ENCODE measurements around the gene DYNLT4.
"Not testable (repeated sequence)": the region's sequence is repeated elsewhere in the genome, so short reads cannot be mapped to it uniquely, and the experiment has no call there.

DYNLT4 gene

DNA sequence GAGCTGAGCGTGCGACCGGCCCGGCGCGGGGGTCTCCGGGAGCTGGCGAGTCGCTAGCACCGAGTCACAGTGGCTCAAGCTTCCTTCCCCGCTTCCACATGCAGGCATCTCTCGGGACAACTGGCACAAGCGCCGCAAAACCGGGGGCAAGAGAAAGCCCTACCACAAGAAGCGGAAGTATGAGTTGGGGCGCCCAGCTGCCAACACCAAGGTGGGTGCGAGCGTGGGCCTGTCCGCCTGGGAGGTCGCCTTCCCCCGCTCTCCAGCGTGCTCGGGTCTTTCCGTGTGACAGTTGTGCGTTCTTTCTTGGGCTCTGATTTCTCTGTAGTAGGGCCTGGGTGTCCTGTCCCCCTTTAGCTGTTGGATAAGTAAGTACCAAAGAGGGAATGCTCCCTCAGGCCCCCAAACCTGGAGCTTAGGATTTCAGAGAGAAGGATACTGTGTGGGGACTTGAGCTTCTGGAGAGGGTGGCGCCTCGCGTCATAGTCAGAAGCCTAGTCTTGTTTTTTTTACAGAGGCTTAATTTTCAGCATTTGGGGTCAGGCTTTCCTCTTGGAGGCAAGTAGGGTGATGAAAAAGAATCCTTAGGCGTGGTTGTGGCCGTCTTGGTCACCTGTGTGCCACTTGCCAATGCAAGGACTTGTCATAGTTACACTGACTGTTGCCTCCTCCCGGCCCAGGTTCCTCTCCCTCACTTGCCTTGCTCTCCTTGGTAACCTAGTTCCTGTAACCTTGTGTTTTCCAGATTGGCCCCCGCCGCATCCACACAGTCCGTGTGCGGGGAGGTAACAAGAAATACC lies 31.0 kb downstream of the DYNLT4 start:
- Mint-ChIP-seq H3K9me3 (no peaks in the 10 kb centered on the region), H3K27me3 (no peaks in the 10 kb centered on the region), H3K4me3 (peak overlapping the region; percentile 97), H3K4me1 (peaks cover 38% of the 10 kb centered on the region), H3K27ac (peak overlapping the region; percentile 99), H3K36me3 (peaks cover 35% of the 10 kb centered on the region)

- Mint-ChIP-seq H3K27me3 (no peaks in the 10 kb centered on the region), H3K27ac (peak within 1 kb of the TSS; percentile 99), H3K4me3 (peak within 1 kb of the TSS; percentile 97), H3K36me3 (peaks cover 30% of the 10 kb centered on the region), H3K9me3 (no peaks in the 10 kb centered on the region), H3K4me1 (peaks cover 34% of the 10 kb centered on the region)
Measured at GRCh38 chr1:44775078-44775929, 31.8 kb downstream of the DYNLT4 start, which contains the start of gene RPS8. Gene RPS8 (plus strand): TSS chr1:44775540. CDS start chr1:44775597, 57 bp downstream.

DNA sequence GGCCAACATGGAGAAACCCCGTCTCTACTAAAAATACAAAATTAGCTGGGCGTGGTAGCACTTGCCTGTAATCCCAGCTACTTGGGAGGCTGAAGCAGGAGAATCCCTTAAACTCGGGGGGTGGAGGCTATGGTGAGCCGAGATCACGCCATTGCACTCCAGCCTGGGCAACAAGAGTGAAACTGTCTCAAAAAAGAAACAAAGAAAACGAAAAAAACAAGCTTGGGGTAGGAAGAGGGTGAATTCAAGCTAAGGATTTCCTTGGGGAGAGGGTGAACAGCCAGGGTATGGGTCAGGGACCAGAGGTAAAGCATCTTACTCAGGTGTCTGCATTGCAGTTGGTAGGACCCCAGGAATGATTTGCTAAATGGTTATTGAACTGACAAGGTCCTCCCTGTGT lies 40.7 kb downstream of the DYNLT4 start:
- H3K4me1 Mint-ChIP-seq, H3K36me3 Mint-ChIP-seq, H3K9me3 Mint-ChIP-seq, H3K4me3 Mint-ChIP-seq, H3K27me3 Mint-ChIP-seq, H3K27ac Mint-ChIP-seq: not testable (repeated sequence)

- Mint-ChIP-seq H3K9me3 (no peaks in the 10 kb centered on the region), H3K36me3 (no peaks in the 10 kb centered on the region), H3K4me3 (no peak overlapping the region), H3K4me1 (peaks cover 4% of the 10 kb centered on the region), H3K27ac (no peak overlapping the region), H3K27me3 (no peaks in the 10 kb centered on the region)
Measured at GRCh38 chr1:44760876-44761275, 46.3 kb downstream of the DYNLT4 start.

DNA sequence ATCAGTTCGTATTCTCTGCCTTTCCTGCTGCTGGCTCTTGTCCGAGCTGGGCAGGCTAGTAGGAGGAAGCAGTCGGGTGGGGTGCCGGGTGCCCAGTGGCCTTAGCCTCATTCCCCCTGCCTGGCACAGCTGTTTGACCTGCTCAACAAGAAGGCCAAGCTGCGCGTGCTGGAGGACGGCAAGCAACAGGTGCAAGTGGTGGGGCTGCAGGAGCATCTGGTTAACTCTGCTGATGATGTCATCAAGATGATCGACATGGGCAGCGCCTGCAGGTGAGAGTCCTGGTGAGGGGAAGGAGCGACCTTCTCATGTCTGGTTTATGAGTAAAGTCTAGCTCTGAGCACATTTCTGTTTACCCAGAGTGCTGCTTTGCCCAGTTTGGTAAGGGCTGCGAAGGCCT lies 48.1 kb downstream of the DYNLT4 start:
- H3K4me3 Mint-ChIP-seq = no peak overlapping the region
- no peaks in the 10 kb centered on the region for H3K27me3 Mint-ChIP-seq
- no peaks in the 10 kb centered on the region for H3K36me3 Mint-ChIP-seq
- no peak overlapping the region for H3K27ac Mint-ChIP-seq
- peaks cover 4% of the 10 kb centered on the region for H3K4me1 Mint-ChIP-seq
- H3K9me3 Mint-ChIP-seq = no peaks in the 10 kb centered on the region

- Mint-ChIP-seq H3K27me3 (no peaks in the 10 kb centered on the region), H3K4me1 (peaks cover 9% of the 10 kb centered on the region), H3K27ac (no peak overlapping the region), H3K4me3 (no peak overlapping the region), H3K36me3 (no peaks in the 10 kb centered on the region), H3K9me3 (no peaks in the 10 kb centered on the region)
Measured at GRCh38 chr1:44757420-44757819, 49.7 kb downstream of the DYNLT4 start.

All from activated naive CD4-positive, alpha-beta T cell treated with anti-CD3 and anti-CD28 coated beads, Interleukin-2, amount 50 U/mL, for 24 hours (primary cell).